GM10847 (cell line): ENCODE measurements around the gene CELA2B.

Source experiments
- POLR2A ChIP-seq: IDR thresholded peaks from 2 replicates; pipeline ENCODE4 v1.6.1; 2011; ENCODE audit not compliant: insufficient read length; ENCODE audit errors: extremely low read depth

The CELA2B gene

DNA sequence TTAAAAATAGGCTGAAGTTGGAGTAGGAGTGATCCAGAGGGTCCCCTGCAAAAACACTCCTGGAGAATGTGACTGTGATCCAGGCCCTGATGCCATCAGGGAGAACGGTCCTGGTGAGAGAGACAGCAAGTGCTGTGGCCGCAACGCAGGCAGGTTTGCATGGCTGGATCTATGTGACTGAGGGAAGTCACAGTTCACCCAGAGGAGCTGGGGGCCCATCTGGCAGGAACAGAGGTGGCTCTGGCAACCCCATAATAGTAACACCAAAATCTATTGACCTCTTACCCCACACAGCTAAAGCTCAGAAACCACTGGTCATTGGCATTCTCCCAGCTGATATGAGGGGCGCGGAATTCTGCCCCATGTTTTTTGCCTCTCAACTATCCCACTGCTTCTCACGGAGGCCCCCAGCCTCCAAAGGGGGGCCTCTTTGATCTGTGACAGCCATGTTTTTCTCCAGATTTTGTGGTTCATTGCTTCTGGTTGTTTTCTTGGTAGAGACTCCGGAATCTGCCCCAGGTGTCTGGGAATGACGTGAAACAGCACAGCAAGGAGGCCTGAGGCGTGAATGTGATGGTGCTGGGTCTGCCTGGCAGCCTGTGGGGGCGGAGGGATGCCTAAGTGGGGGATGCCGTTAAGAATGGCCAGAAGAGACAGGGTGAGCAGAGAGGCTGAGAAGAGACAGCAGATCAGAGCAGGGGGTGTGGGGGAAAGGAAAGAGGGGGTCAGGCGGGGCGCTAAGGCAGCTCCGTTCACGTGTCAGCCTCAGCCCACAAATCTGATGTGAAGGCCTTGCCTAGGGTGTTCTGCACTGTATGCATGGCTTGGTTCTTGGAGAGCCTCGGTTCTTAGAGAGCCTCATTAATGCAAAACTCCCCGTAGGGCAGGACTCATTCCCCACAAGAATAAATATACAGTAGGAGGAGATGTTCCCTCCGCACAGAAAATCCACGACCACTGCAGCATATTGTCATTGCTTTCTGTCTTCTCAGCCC is 24.6 kb downstream of the CELA2B start:
- TF ChIP-seq POLR2A: no peak

DNA sequence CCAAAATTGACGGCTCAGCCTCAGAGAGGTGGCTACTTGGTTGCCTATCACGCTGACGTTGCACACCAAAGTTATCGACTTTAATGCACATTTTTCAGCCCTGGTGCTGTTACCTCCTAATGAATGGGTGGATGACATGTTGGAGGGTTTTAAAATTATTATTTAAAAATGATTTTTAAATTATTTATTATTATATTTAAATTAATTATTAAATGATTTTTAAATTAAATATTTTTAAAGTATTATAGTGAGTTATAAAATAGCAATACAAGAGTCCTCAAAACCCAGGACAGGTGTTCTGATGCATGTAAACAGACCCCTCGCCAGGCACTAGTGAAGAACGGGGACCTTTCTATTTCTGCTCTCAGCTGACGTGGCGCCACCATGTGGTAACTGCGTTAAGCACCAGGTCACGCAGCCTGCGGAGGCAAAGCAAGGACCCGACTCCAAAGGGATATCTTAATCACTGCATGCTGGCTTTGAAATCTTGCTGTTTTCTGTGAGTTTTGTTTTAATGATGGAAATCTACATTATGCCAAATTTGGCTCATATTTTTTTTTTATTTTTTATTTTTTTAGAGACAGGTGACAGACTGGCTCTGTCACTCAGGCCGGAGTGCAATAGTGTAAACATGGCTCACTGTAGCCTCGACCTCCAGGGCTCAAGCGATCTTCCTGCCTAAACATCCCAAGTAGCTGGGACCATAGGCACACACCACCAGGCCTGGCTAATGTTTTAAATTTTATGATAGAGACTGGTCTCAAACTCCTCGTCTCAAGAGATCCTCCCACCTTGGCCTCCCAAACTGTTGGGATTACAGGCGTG is 25.5 kb downstream of the CELA2B start:
- no peak for TF ChIP-seq POLR2A

DNA sequence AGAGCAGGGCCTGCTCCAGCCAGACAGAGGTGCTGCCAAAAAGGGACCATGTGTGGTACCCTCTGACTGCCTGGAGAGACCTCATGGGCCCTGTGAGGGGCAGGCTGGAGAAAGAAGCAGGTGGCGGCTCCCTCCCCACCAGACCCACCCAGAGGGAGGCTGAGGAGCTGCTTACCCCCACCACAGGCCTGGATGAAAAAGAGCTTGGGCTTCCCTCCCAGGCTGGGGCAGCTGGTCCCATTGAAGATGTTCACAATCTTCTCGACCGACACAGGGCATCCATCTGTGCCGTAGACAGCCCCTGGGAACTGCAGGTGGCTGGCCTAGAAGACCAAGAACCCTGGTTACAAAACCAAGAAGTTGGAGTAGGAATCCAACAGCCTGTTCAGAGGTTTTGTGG is 28.5 kb downstream of the CELA2B start:
- no peak for TF ChIP-seq POLR2A

DNA sequence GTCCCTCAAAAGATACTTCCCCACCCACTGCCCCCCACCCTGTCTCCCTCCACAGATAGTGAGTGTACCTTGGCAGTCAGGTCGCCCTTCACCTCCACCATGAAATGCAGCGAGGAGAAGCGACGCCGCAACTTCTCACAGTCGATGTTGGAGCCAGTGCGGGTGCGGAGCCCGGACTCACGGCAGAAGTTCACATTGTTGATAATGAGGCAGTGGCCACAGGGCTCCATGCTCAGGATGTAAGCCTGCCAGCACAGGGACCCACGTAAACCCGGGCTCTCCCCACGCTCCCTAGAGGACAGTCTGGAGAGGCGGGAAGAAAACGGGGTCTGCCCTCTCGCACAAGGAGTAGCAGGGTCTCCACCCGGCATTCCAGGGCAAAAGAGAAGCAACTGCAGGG is 30.9 kb downstream of the CELA2B start:
- TF ChIP-seq POLR2A: no peak

GRCh38 chr1:15507278-15507677 is 31.4 kb downstream of the CELA2B start:
- no peak for TF ChIP-seq POLR2A

- TF ChIP-seq POLR2A: no peak
These were observed 33.0 kb downstream of the CELA2B start for GRCh38 chr1:15508700-15509487.

DNA sequence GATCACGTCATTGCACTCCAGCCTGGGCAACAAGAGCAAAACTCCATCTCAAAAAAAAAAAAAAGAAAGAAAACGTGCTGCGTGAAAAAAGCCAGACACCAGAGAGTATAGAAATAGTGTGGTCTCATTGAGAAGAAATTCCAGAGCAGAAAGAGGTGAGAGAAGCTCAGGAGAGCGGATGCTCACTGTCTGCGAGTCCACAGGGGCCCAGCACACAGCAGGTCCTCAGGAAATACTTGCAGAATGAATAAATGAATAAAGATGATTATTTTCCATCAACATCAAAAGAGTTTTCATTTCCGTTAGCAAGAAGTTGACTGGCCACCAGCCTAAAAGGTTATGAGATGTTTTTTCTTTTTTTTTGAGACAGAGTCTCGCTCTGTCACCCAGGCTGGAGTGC is 33.7 kb downstream of the CELA2B start:
- TF ChIP-seq POLR2A: no peak

GRCh38 chr1:15510611-15511405 is 34.9 kb downstream of the CELA2B start:
- TF ChIP-seq POLR2A: no peak

DNA sequence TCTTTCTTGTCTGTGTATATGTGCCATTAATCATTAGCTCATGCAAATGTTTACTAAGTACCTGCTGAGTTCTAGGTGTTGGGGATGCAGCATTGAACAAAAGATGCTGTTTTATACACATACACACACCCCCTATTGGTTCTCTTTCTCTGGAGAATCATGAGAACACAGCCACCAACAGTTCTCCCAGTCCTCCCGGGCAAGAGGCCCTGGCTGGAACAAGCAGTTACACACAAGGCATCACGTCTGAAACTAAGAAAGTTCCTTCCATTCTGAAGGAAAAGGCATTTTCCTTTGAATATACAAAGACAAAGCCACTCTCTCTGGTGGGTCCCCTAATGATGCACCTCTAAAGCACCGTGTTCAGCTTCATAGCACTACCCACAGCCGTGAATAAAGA is 37.3 kb downstream of the CELA2B start:
- TF ChIP-seq POLR2A: no peak

DNA sequence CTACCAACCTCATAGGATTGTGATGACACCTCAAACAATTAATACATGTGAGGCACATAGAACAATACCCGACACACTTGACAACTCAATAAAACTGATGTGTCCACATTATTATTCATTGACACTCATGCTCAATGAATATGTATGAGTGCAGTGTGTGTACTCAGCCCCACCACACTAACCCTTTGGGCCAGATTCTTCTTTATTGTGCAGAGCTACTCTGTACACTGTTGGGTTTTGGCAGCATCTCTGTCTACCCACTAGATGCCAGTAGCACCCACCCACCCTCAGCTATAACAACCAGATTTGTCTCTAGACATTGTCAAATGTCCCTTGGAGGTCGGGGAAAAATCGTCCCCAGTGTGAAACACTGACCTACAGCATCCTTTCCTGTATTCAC is 38.0 kb downstream of the CELA2B start:
- no peak for TF ChIP-seq POLR2A

DNA sequence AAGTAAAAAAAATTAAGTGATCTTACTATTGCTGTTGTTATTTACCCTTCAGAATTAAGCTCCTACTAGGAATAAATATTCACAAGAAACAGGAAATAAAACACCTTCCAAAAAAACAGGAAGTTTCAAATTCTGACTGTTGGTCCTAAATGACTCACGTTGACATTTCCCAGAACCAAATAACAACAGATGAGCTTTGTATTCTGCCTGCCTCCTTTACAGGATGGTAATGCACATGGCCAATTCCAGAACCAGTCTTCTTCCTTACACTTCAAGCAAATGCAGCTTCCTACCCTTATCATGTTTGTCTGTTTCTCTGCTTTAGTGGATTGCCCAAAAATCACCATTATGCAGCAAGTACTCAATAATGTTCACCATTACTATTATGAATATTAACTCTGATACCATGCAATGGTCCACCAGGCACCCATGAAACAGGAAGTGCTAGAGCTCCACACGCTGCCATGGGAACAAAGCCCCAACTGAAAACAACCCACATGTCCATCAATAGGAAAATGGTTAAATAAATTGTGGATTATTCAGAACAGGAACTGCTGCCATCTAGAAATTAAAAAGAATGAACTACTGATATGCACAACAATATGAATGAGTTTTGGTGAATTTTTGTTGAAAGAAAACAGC is 39.2 kb downstream of the CELA2B start:
- TF ChIP-seq POLR2A: no peak

GRCh38 chr1:15519625-15520024 is 43.7 kb downstream of the CELA2B start:
- no peak for TF ChIP-seq POLR2A

DNA sequence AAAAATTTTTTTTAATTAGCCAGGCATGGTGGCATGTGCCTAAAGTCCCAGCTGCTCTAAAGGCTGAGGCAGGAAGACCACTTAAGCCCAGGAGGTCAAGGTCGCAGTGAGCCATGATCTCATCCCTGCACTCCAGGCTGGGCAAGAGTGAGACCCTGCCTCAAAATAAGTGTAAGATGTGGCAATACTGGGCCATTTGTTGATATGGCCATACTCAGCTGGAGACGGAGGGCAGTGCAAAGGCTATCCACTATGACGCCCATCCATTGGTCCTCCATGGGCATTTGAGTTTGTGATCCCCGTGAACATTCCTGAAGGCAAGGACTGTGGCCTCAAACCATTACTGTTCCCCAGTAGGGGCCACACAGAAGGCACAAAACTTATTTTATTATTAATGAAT is 46.6 kb downstream of the CELA2B start:
- TF ChIP-seq POLR2A: no peak

GRCh38 chr1:15523104-15524020 is 47.5 kb downstream of the CELA2B start:
- TF ChIP-seq POLR2A: no peak

DNA sequence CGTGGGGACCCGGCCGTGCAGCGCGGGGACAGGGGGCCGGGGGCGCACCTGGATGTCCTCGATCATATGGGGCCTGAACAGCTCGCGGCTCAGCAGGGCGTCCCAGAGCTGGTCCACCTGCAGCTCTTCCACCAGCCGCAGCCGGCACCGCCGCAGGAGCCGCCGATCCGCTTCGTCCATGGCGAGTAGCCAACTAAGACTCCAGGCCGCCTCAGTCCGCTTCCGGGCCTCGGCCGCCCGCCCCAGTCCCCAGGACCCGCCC is 48.0 kb downstream of the CELA2B start, which contains the start of gene CASP9:
Gene CASP9, minus strand, starts transcription at position 195 of the 262 bp plus-strand sequence. Its CDS starts 15 bp downstream, at position 180.
- TF ChIP-seq POLR2A: peak; percentile 77
